Kidney epithelial cell (primary cell): Measurements from ENCODE around the gene NHSL2. TPM values are rescaled to one million over a fixed set of nuclear protein-coding genes. Genes with fewer than 3 reads are reported as not detected.

Source experiments
- DNase-seq: peaks from one replicate; pipeline ENCODE4 v3.0.0-alpha.2; 2010; ENCODE audit warnings: low read depth
- H3K27me3 ChIP-seq: 2 replicates; pipeline ENCODE4 v1.6.0; 2011; ENCODE audit warnings: low read length; ENCODE audit not compliant: control insufficient read depth, insufficient read depth
- H3K36me3 ChIP-seq: 2 replicates; pipeline ENCODE4 v1.5.1; 2011; ENCODE audit warnings: low read length; ENCODE audit not compliant: control insufficient read depth, insufficient read depth
- H3K4me3 ChIP-seq: 2 replicates; pipeline ENCODE4 v1.5.1; 2011; ENCODE audit warnings: low read depth, mild to moderate bottlenecking, control low read depth, low read length
- CTCF ChIP-seq: IDR thresholded peaks from 2 replicates; pipeline ENCODE4 v1.5.1; 2011; ENCODE audit warnings: mild to moderate bottlenecking, moderate library complexity, low read length, control low read depth, inconsistent platforms; ENCODE audit not compliant: insufficient read depth, poor library complexity, severe bottlenecking
- total RNA-seq: library from RNA; depleted of rRNA; stranded (reverse); fragments of >200 nt; gene quantifications from 2 replicates; pipeline ENCODE4 v1.2.3, GENCODE V29; 2015

NHSL2 gene
- total RNA-seq, 1 donor from 2014 or later, result 1.4 TPM

GRCh38 chrX:72021975-72022374 is 111.3 kb downstream of the NHSL2 start:
- Histone ChIP-seq H3K36me3 (no peaks in the 10 kb centered on the region), H3K4me3 (no peak overlapping the region), H3K27me3 (peaks cover 8% of the 10 kb centered on the region)
- peak; percentile 48 for TF ChIP-seq CTCF
- DNase-seq, result no peak

- Histone ChIP-seq H3K4me3 (no peak overlapping the region), H3K36me3 (no peaks in the 10 kb centered on the region), H3K27me3 (peaks cover 5% of the 10 kb centered on the region)
- DNase-seq, result no peak
- TF ChIP-seq CTCF, result no peak
Measured at GRCh38 chrX:72023071-72023470, 112.4 kb downstream of the NHSL2 start.

- Histone ChIP-seq H3K36me3 (no peaks in the 10 kb centered on the region), H3K4me3 (no peak overlapping the region), H3K27me3 (peaks cover 5% of the 10 kb centered on the region)
- no peak for TF ChIP-seq CTCF
- DNase-seq, result no peak
Measured at GRCh38 chrX:72025236-72025770, 114.7 kb downstream of the NHSL2 start.

GRCh38 chrX:72026341-72027023 is 115.8 kb downstream of the NHSL2 start:
- DNase-seq, result no peak
- no peak overlapping the region for H3K4me3 ChIP-seq
- TF ChIP-seq CTCF, result no peak
- peaks cover 5% of the 10 kb centered on the region for H3K27me3 ChIP-seq
- H3K36me3 ChIP-seq, result no peaks in the 10 kb centered on the region

GRCh38 chrX:72027024-72027913 is 116.6 kb downstream of the NHSL2 start:
- Histone ChIP-seq H3K27me3 (peaks cover 5% of the 10 kb centered on the region), H3K4me3 (no peak overlapping the region), H3K36me3 (no peaks in the 10 kb centered on the region)
- no peak for DNase-seq
- TF ChIP-seq CTCF, result no peak
